Esophagus muscularis mucosa (tissue), 3 donors: ENCODE results near the gene BORCS6.

ENCODE experiments used
- CTCF ChIP-seq, 3 experiments: fragments of 200-600 bp in 2 of 3; fragments of 450-650 bp in 1 of 3; sonication (generic) in 2 of 3; IDR thresholded peaks; one replicate each; pipeline ENCODE4 v1.5.1; 2017 to 2019; ENCODE audit warnings: antibody characterized with exemption in 3 of 3, mild to moderate bottlenecking in 2 of 3, moderate library complexity in 1 of 3
- POLR2A ChIP-seq: fragments of 450-650 bp; IDR thresholded peaks from one replicate; pipeline ENCODE4 v1.6.1; 2017; ENCODE audit warnings: antibody characterized with exemption, moderate library complexity, mild to moderate bottlenecking, low read depth
- POLR2AphosphoS5 ChIP-seq, 2 donors: sonication (generic); formaldehyde crosslinking; IDR thresholded peaks; one replicate each; pipeline ENCODE4 v1.6.1; 2017; ENCODE audit warnings: antibody characterized with exemption in 2 of 2

GRCh38 chr17:8226536-8227237, 36.7 kb upstream of the BORCS6 start:
- no peak for TF ChIP-seq CTCF (IDR thresholded peaks at IDR 0.05)
- no peak for TF ChIP-seq POLR2A
- peak; percentile 61 to 81 for TF ChIP-seq POLR2AphosphoS5 (IDR thresholded peaks at IDR 0.05)
